CD4-positive, alpha-beta T cell treated with Interleukin-21 for 1 hour (primary cell): ENCODE results near the gene INSR.

Source experiments
- DNase-seq: peaks from one replicate; pipeline ENCODE4 v3.0.0-alpha.2; 2020

The INSR gene

DNA sequence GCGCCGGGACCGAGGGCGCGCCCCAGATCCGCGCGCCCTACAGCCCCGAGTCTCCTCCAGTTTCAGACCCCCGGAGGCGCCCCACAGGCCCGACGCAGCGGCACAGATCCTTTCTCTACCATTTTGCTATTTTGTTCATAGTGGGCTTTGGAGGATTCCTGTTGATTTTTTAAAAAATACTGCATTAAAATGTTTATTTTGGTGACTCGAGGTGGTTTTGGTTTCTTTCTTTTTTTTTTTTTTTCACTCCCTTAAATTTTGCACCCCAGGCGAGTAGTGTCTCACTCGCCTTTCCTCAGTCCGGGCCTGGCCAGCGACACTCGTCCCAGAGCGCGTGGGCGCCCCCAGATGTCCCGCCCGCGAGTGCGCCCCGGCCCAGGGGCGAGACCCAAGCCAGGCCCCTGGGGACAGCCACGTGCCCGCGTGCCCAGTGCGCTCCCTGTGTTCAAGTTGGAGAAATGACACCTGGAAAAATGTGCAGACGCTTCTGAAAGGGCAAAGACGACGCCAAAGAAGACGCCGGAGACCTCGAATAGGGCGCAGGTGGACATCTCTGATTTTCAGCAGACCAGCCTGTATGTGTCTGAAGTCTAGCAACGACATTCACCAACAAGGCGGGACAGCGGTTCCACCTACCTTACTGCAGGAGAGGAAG, 471 bp upstream of the INSR start:
- no peak for DNase-seq

DNA sequence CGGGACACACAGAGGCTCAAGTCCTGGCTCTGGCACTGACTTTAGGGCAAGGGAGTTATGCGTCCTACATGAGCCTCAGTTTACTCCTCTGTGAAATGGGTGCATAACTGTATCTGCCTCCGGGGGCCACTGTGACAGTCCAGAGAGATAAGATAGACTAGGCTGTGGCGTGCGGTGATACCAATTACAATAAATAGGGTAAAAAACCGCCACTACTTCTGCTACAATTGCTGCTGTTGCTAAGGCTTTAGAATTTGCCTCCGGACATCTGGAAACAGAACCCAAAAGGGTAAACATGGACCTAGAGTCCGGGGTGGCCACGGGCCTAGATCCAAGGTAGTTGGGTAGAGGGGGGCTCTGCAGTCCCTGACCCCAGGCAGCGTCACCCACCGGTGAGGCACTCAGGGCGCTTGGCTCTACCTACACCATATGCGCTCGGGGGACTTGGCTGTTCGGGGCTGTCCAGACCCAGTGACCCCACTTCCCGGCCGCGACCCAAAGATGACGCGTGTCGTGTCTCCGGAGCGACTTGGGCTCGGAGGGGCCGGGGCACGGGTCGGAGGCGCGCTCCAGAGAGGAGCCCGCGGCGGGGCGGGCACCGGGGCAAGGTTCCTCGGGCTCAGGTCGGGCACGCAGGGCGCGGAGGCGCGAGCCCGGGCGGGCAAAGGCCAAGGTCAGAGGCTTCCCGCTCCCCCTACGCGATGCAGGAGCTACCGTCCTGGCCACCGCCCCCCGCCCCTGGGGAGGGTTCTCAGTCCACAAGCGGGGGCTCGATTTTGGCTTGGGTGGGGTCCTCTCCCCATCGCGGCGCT, 1.1 kb downstream of the INSR start:
- DNase-seq = no peak

DNA sequence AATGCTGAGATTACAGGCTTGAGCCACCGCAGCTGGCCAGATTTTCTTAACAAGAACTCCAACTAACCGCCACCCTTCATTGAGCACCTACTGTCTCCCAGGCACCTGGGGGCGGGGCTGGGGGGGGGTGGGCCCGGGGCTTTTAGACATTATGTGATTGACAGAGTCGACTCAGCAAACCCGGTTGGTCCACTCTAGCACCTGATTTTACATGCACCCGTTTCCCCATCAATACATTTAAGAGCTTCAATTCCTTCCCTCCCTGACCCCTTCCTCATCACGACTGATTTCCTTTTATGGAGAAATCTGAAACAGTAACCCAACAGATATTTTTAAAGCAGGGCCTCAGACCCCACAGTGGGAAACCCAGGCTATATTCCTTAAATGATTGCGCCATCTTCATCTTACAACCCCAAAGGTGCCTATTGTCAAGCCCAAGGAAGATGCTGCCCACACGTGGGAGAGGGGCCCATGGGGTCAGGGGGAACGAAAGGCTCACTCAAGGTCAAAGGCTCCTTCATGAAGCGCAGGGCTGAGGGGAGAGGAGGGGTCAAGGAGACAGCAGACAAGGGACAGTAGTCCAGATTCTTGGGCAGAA, 1.8 kb downstream of the INSR start:
- no peak for DNase-seq

DNA sequence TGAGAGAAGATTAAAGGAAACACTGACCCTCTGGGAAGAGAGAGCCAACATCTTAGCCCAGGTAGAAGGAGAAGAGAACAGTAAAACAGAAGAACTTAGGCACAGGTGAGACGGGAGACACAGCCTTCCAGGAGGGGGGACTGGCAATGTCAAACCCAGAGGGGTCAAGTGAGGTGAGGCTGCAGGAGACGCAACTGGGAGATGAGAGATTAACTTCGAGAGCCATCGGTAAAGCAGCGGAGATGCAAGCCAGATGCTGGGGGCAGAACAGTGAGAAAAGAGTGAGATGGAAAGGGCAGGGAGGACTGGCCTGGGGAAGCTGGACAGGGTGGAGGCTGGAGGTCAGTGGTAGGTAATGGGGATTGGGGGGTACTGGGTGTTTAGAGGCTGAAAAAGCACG, 5.2 kb downstream of the INSR start:
- DNase-seq = no peak

DNA sequence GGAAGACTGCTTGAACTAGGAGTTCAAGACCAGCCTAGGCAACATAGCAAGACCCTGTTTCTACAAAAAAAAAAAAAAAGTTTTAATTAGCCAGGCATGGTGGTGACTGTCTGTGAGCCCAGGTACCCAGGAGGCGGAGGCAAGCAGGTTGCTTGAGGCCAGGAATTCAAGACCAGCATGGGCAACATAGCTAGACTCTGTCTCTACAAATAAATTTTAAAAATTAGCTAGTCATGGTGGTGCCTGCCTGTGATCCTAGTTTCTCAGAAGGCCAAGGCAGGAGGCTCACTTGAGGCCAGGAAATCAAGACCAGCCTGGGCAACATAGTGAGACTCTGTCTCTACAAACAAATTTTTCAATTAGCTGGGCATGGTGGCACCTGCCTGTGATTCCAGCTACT, 6.1 kb downstream of the INSR start:
- no peak for DNase-seq

DNA sequence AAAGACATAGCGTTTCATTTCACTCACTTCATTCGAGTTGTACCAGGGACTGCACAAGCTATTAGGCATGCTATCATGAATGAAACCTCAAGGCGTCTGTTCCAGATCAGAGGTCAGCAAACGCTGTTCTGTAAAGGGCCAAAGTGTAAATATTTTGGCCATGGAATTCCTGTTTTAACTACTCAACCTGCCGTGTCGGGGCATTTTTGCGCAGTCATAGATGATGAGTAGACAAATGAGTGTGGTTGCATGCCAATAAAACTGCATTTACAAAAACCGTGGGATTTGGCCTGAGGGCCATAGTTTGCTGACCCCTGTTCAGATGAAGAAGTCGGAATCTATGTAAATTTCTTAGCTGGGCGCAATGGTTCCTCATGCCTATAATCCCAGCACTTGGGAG, 6.5 kb downstream of the INSR start:
- no peak for DNase-seq

DNA sequence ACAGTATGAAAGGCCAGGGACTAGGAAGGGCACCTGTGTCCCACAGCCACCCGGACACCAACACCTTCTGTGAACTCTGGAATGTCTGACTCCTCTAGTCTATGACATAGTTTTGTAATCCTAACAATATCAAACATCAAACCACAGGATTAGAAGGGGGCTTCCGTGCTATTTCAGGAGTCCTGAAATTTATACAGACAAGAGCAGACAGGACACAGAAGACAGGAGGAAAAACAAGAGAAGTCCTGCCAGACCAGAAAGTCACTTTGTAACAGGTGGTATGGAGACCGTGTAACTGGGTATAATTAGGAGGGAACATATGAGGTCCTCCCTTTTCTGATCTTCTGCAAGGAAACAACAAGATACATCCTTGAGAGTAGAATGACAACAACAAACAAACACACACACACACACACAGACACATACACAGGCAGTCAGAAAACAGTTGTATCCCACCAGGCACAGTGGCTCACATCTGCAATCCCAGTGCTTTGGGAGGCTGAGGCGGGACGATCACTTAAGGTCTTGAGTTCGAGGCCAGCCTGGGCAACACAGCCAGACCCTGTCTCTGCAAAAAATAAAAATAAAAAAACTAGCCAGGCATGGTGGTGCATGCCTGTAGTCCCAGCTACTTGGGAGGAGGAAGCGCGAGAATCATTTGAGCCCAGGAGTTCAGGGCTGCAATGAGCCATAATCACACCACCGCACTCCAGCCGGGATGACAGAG, 13.1 kb downstream of the INSR start:
- no peak for DNase-seq

DNA sequence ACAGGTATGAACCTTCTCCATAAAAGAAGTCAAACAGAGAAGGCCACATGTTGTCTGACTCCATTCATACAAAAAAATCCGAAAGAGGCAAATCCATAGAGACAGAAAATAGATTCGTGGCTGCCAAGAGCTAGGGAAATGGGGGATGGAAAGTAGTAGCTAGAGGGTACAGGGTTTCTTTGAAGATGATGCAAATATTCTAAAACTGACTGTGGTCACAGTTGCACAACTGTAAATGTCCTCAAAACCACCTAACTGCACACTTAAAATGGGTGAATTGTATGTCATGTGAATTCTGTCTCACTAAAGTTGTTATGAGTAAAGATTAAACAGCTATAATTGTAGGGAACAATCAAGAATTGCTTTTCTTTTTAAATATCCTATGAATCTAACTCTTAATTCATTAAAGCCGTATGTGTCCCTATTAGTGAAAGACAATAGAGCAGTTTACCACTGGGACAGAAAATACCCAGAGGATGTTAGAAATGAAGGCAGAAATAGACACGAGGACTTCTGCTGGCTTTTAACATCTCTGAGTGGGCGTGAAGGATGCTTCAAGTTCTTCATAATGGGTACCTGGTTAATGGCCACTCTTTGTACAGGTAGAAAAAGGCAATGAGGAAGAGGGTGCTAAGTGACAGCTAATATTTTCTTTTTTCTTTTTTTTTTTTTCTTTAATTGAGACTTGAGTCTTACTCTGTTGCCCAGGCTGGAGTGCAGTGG, 21.2 kb downstream of the INSR start:
- no peak for DNase-seq

DNA sequence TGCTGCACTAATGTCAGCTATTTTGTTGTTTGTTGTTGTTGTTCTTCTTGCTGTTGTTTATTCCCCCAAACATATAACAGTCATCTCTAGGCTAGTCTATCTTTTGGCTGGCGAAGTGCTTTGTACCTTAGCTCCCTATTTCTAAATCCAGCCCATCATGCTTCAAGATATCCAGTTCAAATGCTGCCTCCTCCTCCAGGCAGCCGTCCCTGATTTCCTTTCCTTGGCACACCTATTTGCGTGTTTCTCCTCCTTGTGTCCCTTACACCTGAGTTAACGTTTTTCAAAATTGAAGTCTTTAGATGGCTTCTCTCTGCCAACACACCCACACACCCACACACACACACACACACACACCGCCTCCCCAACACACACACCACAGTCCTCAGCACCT, 25.5 kb downstream of the INSR start:
- no peak for DNase-seq

DNA sequence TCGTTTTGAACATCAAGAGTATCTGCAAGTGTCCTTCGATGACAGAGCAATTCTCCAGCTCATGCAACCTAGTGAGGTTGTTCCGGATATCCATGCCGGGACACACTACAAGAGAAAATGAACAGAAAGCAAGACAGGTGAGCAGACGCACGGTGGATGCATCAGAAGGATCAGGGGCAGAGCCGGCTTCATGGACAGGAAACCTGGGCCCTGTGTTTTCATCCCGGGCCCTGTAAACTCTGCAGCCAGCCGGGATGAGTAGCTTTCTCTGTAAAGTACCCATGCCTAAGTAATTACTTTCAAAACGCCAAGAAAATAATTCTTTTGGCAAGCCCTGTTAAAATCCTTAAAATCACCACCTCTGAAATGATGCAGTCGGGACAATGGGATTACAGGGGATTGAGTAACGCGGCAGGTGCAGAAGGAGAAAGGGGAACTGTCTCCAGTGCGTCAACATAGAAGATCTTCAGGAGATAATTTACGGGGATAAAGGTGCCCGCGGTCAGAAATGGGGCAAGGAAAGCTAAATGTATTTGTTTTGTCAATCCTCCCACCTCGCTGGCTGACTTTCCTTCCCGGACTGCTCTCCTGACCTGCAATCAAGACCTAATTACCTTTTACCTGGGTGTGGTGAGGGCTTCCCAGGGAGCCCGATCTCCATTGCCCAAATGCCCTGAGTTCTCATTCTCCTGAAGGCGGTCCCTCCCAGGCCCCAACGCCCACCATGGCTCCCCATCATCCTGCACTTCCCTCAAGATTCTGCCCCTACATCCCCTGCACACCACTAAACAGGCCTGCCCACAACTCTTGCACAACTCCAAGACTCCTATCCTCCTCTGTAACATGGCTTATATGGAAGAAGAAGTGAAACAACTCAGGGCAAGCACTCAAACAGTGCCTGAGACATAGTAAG, 26.2 kb downstream of the INSR start:
- no peak for DNase-seq

DNA sequence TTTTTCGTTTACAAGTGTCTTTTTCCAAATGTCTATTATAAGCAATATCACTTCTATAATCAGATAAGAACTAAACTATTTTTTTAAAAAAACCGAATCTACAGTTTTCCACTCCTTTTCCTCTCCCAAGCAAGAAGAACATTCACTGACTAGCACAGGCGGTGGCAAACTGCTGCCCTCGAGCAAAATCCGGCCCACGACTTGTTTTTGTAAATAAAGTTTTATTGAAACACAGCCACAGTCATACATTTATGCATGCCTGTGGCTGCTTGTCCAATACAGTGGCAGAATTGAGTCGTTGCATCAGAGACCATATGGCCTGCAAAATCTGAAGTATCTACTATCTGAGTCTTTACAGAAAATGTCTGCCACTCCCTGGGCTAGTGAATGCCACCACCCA, 27.4 kb downstream of the INSR start:
- DNase-seq = no peak

DNA sequence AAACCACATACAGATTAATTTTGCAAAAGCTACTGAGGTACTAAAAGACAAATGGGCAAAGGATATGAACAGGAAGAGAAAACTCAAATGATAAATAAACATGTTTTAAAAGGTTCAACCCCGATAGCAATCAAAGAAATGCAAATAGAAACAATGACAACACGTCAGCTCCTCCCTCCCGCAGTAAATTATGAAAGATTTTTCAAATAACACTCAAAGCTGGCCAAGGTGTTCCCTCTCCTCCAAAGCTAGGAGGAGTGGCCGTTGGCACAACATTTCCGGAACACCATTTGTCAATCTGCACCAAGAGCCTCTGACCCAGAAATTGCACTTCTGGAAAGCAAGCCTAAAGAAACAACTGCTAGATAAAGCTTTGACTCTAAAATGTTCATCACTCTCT, 28.3 kb downstream of the INSR start:
- DNase-seq = no peak

DNA sequence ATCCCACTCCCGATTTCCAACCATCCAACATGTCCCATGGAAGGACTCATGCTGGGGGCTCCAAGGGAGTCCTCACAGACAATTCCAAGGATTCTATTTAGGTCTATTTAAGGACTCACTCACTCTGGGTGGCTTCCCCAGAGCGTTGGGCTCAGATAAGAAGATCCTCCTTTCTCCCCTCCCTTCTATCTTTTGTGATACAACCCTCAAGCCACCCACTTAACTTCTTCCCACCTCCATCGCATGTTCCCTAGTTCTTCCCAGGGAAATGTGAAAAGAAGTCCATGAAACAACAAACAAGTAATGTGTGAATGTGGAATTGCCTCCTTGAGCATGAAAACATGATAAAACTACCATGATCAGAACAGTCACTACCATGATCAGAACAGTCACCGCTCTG, 29.4 kb downstream of the INSR start:
- DNase-seq = no peak

DNA sequence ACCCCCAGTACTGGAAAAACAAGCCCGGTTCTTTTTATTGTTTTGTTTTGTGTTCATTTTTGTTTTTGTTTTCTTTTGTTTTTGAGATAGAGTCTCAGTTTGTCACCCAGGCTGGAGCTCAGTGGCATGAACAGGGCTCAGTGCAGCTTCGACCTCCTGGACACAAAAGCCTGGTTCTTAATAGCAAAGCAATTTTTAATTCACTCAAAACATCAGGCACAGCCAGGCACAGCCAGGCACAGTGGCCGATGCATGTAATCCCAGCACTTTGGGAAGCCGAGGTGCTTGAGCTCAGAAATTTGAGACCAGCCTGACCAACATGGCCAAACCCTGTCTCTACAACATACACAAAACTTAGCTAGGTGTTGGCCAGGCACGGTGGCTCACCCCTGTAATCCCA, 30.7 kb downstream of the INSR start:
- DNase-seq = no peak

DNA sequence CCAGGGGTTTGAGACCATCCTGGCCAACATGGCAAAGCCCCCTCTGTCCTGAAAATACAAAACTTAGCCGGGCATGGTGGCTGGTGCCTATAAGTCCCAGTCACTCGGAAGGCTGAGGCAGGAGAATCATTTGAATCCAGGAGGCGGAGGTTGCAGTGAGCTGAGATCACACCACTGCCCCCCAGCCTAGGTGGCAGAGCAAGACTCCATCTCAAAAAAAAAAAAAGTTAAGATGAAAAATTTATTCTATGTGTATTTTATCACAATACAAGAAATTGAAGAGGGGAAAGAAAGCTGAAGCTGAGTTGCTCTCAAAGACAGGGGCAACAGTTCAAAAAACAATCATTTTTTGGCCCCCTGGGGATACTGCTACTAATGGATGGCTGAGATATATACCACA, 31.1 kb downstream of the INSR start:
- DNase-seq = no peak

DNA sequence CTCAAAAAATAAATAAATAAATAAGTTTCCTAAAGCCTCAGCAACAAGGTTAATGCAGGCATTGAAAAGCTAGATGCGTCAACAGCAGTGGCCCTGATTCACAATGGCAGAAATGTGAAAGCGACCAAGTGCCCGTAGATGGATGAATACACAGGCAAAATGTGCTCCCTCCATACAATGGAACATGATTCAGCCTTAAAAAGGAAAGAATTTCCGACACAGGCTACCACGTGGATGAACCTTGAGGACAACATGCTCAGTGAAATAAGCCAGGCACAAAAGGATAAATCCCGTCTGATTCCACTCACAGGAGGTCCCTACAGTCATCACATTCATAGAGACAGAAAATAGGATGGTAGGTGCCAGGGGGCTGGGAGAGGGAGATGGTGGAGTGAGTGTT, 31.7 kb downstream of the INSR start:
- no peak for DNase-seq

DNA sequence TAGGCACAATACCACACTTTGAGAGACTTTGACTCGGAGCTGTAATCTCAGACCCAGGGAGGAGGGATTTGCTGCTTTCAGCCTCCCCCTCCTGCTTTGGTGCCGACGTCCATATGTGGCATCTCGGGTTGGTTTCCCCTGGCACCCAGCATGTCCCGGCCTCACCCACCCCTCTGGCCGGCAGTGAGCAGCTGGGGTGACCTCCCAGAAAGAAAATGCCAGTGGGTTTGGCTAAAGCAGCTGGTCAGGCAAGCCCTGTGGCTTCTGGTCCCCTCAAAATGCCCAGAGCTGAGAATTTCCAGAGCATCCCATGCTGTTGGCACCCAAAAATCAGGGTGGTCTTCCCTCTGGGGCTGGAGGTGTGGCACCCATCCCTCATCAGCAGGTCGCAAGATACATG, 34.1 kb downstream of the INSR start:
- DNase-seq = no peak

DNA sequence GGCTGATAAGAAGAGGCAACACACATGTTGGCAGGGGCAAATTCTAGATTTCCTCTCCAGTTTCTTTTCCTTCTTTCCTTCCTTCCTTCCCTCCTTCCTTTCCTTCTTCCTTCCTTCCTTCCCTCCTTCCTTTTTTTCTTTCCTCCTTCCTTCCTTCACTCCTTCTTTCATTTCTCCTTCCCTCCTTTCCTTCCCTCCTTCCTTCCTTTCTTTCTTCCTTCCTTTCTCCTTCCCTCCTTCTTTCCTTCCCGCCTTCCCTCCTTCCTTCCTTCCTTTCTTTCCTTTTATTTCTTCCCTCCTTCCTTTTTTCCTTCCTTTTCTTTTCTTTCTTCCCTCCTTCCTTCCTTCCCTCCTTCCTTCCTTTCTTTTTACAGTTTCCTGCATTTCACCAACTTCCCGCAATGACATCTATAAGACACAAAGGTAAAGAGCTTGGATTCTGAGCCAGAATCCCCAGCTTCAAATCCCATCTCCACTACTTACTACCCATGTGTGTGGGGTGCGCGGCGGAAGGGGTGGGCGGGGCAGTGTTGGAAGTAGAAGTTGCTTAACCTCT, 35.3 kb downstream of the INSR start:
- no peak for DNase-seq

DNA sequence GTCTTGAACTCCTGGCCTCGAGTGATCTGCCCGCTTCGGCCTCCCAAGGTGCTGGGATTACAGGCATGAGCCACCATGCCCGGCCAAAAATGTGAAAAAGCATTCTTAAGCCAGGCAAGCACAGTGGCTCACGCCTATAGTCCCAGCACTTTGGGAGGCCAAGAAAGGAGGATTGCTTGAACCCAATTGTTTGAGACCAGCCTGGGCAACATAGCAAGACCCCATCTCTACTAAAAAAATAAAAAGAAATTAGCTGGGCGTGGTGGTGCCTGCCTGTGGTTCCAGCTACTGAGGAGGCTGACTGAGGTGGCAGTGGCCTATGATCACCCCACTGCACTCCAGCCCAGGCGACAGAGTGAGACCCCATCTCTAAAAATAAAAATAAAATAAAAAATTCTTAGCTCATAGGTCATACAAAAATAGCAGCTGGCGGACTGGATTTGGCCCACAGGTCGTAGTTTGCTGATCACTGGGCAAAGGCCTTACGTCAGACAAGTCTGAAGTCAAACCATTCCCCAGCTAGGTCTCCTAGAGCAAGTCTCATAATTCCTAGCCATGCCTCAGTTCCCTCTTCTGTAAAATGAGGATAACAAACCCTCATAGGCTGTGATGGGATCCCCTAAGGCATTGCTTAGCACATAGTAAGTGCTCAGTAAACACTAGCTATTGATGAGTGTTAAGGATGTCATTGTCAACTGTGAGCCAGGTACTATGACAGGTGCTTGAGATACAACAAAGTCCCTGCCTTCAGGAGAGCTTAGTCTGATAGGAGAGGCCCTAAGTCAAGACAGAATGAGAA, 36.0 kb downstream of the INSR start:
- DNase-seq = no peak

DNA sequence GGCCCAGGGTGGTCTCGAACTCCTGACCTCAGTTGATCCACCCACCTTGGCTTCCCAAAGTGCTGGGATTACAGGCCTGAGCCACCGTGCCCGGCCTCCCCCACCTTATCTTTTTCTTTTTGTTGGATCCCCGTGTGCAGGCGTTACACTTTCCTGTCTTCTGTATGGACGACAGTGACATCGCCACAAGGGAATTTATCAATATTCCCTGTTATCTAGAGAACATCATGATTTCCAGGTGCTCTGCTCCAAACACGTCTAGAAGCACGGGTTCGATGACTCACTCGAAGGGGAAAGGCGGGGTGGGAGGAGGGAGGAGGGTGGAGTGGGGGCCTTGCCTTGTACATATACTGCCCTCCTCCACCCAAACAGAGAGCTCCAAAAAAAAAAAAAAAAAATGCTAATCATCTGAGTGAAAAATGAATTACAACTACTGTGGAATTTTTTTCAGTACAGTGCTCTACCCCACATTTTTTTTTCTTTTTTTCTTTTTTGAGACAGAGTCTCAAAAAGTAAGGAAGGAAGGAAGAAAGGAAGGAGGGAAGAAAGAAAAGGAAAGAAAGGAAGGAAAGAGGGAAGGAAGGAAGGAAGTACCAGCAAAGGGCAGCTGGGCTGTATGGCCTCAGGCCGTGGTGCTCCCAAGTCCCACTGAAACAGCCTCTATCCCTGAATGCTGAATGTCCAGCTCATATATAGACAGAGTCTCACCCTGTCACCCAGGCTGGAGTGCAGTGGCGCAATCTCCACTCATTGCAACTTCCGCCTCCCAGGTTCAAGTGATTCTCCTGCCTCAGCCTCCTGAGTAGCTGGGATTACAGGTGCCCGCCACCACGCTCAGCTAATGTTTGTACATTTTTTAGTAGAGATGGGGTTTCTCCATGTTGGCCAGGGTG, 36.8 kb downstream of the INSR start:
- DNase-seq = no peak
